CD14-positive monocyte (primary cell): ENCODE results near the gene TDRD9. TPM values are rescaled to one million over a fixed set of nuclear protein-coding genes. Genes with fewer than 3 reads are reported as not detected.

Experiments used
- DNase-seq, 3 donors: peaks; one replicate each; pipeline ENCODE4 v3.0.0-alpha.2; 2011 to 2022
- H2AFZ ChIP-seq: 2 replicates; pipeline ENCODE4 v1.6.0; 2012; ENCODE audit warnings: mild to moderate bottlenecking, low read depth, low read length, inconsistent platforms; ENCODE audit not compliant: insufficient read depth, poor library complexity, severe bottlenecking
- H3K27ac ChIP-seq, 2 donors: 1 replicate in 1 of 2; 2 replicates in 1 of 2; pipeline ENCODE4 v1.5.1; 2012 to 2013; ENCODE audit warnings: low read length in 2 of 2, control low read depth in 1 of 2, inconsistent platforms in 1 of 2, low read depth in 1 of 2, mild to moderate bottlenecking in 1 of 2
- H3K27me3 ChIP-seq, 2 donors: one replicate each; pipeline versions ENCODE4 v1.6.0 to v1.6.1; 2011 to 2013; ENCODE audit warnings: low read length in 2 of 2; ENCODE audit not compliant: control insufficient read depth in 2 of 2, insufficient read depth in 2 of 2
- H3K36me3 ChIP-seq, 2 donors: replicated peaks in 1 of 2; 1 replicate in 1 of 2; 2 replicates in 1 of 2; pipeline versions ENCODE4 v1.5.1 to v1.6.1; 2012 to 2013; ENCODE audit warnings: low read length in 2 of 2, control low read depth in 1 of 2, inconsistent platforms in 1 of 2, mild to moderate bottlenecking in 1 of 2; ENCODE audit not compliant: insufficient read depth in 2 of 2, control insufficient read depth in 1 of 2
- H3K4me1 ChIP-seq, 2 donors: 1 replicate in 1 of 2; 2 replicates in 1 of 2; pipeline versions ENCODE4 v1.5.1 to v1.6.1; 2012 to 2013; ENCODE audit warnings: low read length in 2 of 2, control low read depth in 1 of 2, inconsistent platforms in 1 of 2, mild to moderate bottlenecking in 1 of 2, moderate library complexity in 1 of 2; ENCODE audit not compliant: insufficient read depth in 2 of 2, control insufficient read depth in 1 of 2
- H3K4me2 ChIP-seq: replicated peaks from 2 replicates; pipeline ENCODE3; 2012; ENCODE audit warnings: low read length, moderate library complexity, mild to moderate bottlenecking; ENCODE audit not compliant: poor library complexity, severe bottlenecking; ENCODE audit errors: extremely low read depth
- H3K4me3 ChIP-seq, 3 experiments: fragments of 200-600 bp in 1 of 3; sonication (generic) in 1 of 3; replicated peaks in 1 of 3; 1 replicate in 2 of 3; 2 replicates in 1 of 3; pipeline ENCODE4 v1.5.1; 2011 to 2013; ENCODE audit warnings: low read length in 3 of 3, mild to moderate bottlenecking in 3 of 3, control low read depth in 2 of 3, low read depth in 2 of 3, inconsistent platforms in 1 of 3, moderate library complexity in 1 of 3
- H3K79me2 ChIP-seq: 2 replicates; pipeline ENCODE4 v1.6.0; 2012; ENCODE audit warnings: mild to moderate bottlenecking, control low read depth, inconsistent platforms, low read length, moderate library complexity; ENCODE audit not compliant: insufficient read depth
- H3K9ac ChIP-seq: 2 replicates; pipeline ENCODE4 v1.6.0; 2017; ENCODE audit warnings: low read length, mild to moderate bottlenecking; ENCODE audit not compliant: insufficient read depth, poor library complexity, severe bottlenecking
- H3K9me3 ChIP-seq, 2 donors: replicated peaks in 1 of 2; 1 replicate in 1 of 2; 2 replicates in 1 of 2; pipeline versions ENCODE4 v1.5.1 to v1.6.1; 2012 to 2013; ENCODE audit warnings: low read length in 2 of 2, control low read depth in 1 of 2; ENCODE audit not compliant: control insufficient read depth in 1 of 2, insufficient read depth in 1 of 2
- H4K20me1 ChIP-seq: 2 replicates; pipeline ENCODE4 v1.6.0; 2012; ENCODE audit warnings: mild to moderate bottlenecking, low read length, control low read depth, moderate library complexity; ENCODE audit not compliant: insufficient read depth
- H3K27ac Mint-ChIP-seq, 7 donors: one replicate each; pipeline ENCODE4 v1.8.0; 2020; ENCODE audit warnings: mild to moderate bottlenecking in 7 of 7, mixed read lengths in 7 of 7, moderate library complexity in 6 of 7, inconsistent platforms in 2 of 7
- H3K27me3 Mint-ChIP-seq, 3 donors: one replicate each; pipeline ENCODE4 v1.8.0; 2021 to 2022; ENCODE audit warnings: low read depth in 3 of 3, mild to moderate bottlenecking in 3 of 3, mixed read lengths in 3 of 3, moderate library complexity in 3 of 3, inconsistent platforms in 1 of 3
- H3K36me3 Mint-ChIP-seq, 2 donors: one replicate each; pipeline ENCODE4 v1.8.0; 2020; ENCODE audit warnings: mixed read lengths in 2 of 2, inconsistent platforms in 1 of 2, mild to moderate bottlenecking in 1 of 2
- H3K4me1 Mint-ChIP-seq: one replicate; pipeline ENCODE4 v1.8.0; 2020; ENCODE audit warnings: mild to moderate bottlenecking, mixed read lengths
- H3K4me3 Mint-ChIP-seq, 2 donors: one replicate each; pipeline ENCODE4 v1.8.0; 2020; ENCODE audit warnings: mild to moderate bottlenecking in 2 of 2, mixed read lengths in 2 of 2, moderate library complexity in 1 of 2
- H3K9me3 Mint-ChIP-seq, 7 donors: one replicate each; pipeline ENCODE4 v1.8.0; 2020 to 2022; ENCODE audit warnings: mixed read lengths in 7 of 7, mild to moderate bottlenecking in 6 of 7, moderate library complexity in 6 of 7, inconsistent platforms in 2 of 7
- WGBS: methylation state at CpG from one replicate; pipeline ENCODE4 v1.1.5; 2013; ENCODE audit warnings: missing lambda C conversion rate; ENCODE audit not compliant: insufficient coverage; 5-methylcytosine and 5-hydroxymethylcytosine counted together
- intact Hi-C, 2 donors: fragments of 100-400 bp; cut with micrococcal nuclease; formaldehyde crosslinking; loops; one replicate each; pipeline versions ENCODE4 v1.15.0 to v1.15.1; 2023
- polyA plus RNA-seq, 3 donors: library from polyadenylated mRNA; depleted of rRNA in 1 of 3; unstranded in 2 of 3; stranded (reverse) in 1 of 3; fragments of 300-500 nt in 2 of 3; fragments of >200 nt in 1 of 3; fragmentation: Illumina TruSeq in 2 of 3; gene quantifications; 1 replicate in 2 of 3; 2 replicates in 1 of 3; pipeline ENCODE4 v1.2.3, GENCODE V29; 2012 to 2021
- TF ChIP-seq, protein P1 (sequence below): fragments of 200-600 bp; IDR thresholded peaks from one replicate; pipeline ENCODE4 v1.8.0; 2022; ENCODE audit warnings: antibody characterized with exemption, mild to moderate bottlenecking

The TDRD9 gene
- polyA plus RNA-seq, 3 donors: 7.6 to 12.1 (median 11.8) TPM

- H3K9me3 Mint-ChIP-seq: no peaks in the 10 kb centered on the region
- H4K20me1 ChIP-seq: no peaks in the 10 kb centered on the region
- no peak overlapping the region for H2AFZ ChIP-seq
- H3K4me1 Mint-ChIP-seq: peaks cover 3% of the 10 kb centered on the region
- H3K36me3 Mint-ChIP-seq: no peaks in the 10 kb centered on the region
- no peak for DNase-seq
- WGBS: 51% methylated on average over 14 of the region's 20 CpGs
- no peaks in the 10 kb centered on the region for H3K27me3 ChIP-seq
- H3K4me3 ChIP-seq: no peak overlapping the region
- intact Hi-C loops: no loop called here
- H3K9me3 ChIP-seq: no peaks in the 10 kb centered on the region
- no peaks in the 10 kb centered on the region for H3K4me1 ChIP-seq
- H3K4me3 Mint-ChIP-seq: no peak overlapping the region
- no peak overlapping the region for H3K4me2 ChIP-seq
- no peaks in the 10 kb centered on the region for H3K79me2 ChIP-seq
- peaks cover 1 to 8% (median 2%) of the 10 kb centered on the region in 3 donors for H3K27me3 Mint-ChIP-seq
- no peaks in the 10 kb centered on the region for H3K36me3 ChIP-seq
- peak overlapping the region in 1 of 7 donors; percentile 54 for H3K27ac Mint-ChIP-seq
- TF ChIP-seq, protein P1, sequence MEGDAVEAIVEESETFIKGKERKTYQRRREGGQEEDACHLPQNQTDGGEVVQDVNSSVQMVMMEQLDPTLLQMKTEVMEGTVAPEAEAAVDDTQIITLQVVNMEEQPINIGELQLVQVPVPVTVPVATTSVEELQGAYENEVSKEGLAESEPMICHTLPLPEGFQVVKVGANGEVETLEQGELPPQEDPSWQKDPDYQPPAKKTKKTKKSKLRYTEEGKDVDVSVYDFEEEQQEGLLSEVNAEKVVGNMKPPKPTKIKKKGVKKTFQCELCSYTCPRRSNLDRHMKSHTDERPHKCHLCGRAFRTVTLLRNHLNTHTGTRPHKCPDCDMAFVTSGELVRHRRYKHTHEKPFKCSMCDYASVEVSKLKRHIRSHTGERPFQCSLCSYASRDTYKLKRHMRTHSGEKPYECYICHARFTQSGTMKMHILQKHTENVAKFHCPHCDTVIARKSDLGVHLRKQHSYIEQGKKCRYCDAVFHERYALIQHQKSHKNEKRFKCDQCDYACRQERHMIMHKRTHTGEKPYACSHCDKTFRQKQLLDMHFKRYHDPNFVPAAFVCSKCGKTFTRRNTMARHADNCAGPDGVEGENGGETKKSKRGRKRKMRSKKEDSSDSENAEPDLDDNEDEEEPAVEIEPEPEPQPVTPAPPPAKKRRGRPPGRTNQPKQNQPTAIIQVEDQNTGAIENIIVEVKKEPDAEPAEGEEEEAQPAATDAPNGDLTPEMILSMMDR: no peak
- no peak overlapping the region for H3K9ac ChIP-seq
- no peak overlapping the region for H3K27ac ChIP-seq
Measured at GRCh38 chr14:104094056-104094708, 165.9 kb downstream of the TDRD9 start.

GRCh38 chr14:104094709-104095425, 166.6 kb downstream of the TDRD9 start:
- Histone ChIP-seq H3K4me1 (no peaks in the 10 kb centered on the region), H4K20me1 (no peaks in the 10 kb centered on the region), H3K4me2 (no peak overlapping the region), H3K9me3 (no peaks in the 10 kb centered on the region), H3K36me3 (no peaks in the 10 kb centered on the region), H3K79me2 (no peaks in the 10 kb centered on the region), H3K9ac (no peak overlapping the region), H3K4me3 (no peak overlapping the region), H3K27me3 (no peaks in the 10 kb centered on the region), H2AFZ (no peak overlapping the region), H3K27ac (no peak overlapping the region)
- peaks cover 0 to 4% (median 2%) of the 10 kb centered on the region in 3 donors for H3K27me3 Mint-ChIP-seq
- H3K9me3 Mint-ChIP-seq: no peaks in the 10 kb centered on the region
- intact Hi-C loops: no loop called here
- H3K4me1 Mint-ChIP-seq: peaks cover 3% of the 10 kb centered on the region
- H3K36me3 Mint-ChIP-seq: no peaks in the 10 kb centered on the region
- H3K27ac Mint-ChIP-seq: peak overlapping the region in 1 of 7 donors; percentile 54
- TF ChIP-seq, protein P1: peak; percentile 99
- WGBS: 53% methylated on average over 35 of the region's 35 CpGs
- no peak overlapping the region for H3K4me3 Mint-ChIP-seq
- peak; percentile 20 to 45 (median 24) for DNase-seq
